HG03439 (cell line): ENCODE measurements around the gene KIAA0232.
"Not testable (repeated sequence)": the region's sequence is repeated elsewhere in the genome, so short reads cannot be mapped to it uniquely, and the experiment has no call there.

Source experiments
- ATAC-seq: cut with Tn5 transposase; IDR thresholded peaks from one replicate; pipeline ENCODE4 v1.9.1; 2021; ENCODE audit warnings: mild to moderate bottlenecking, moderate library complexity; ENCODE audit not compliant: unreplicated experiment

The KIAA0232 gene

GRCh38 chr4:6894528-6895498 is 112.3 kb downstream of the KIAA0232 start:
- ATAC-seq = no peak

GRCh38 chr4:6896035-6896434 is 113.5 kb downstream of the KIAA0232 start:
- no peak for ATAC-seq

- ATAC-seq = no peak
These were observed 116.2 kb downstream of the KIAA0232 start for GRCh38 chr4:6898763-6899162.

DNA sequence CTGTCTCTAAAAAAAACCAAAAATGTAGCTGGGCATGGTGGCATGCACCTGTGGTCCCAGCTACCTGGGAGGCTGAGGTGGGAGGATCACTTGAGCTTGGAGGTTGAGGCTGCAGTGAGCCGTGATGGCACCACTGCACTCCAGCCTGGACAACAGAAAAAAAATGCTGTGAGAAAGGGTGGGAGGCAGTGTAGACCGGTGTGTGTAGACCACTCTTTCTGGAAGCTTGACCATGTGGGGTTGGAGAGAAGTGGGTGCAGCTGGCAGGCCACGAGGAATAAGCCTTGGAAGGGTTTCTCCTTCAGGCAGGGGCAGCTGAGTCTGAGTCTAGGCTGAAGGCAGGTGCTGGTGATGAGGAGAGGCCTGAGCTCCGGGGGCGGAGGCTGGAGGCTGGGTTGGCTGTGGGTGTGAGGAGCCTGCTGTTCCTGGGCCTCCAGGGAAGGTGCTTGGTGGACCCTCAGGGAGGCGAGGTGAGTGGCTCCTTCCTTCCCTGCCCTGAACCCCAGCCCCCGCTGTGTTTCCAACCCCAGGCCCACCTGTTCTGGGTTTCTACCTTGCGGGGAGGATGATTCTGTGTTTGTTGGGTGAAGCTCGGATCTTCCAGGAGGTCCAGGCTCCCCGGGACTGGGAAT is 117.8 kb downstream of the KIAA0232 start:
- ATAC-seq = no peak

DNA sequence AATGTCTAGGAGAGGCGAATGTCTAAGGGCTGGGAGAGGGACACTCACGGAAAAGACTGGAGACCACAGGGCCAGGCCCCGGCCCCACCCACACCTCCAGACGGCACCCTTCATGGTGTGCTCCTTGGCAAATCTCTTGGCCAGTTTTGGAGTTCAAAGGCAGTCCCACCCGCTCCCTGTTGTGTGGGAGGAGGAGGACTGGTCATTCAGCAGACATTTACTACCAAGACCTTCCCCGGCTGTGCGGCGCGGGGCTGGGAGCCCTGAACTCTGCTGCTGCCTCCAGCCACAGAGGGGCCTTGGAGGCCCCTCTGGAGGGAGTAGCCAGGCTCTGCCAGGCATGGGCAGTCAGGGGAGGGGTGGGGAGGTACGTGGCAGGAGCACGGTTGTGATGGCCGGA is 118.4 kb downstream of the KIAA0232 start:
- ATAC-seq = no peak

- no peak for ATAC-seq
These were observed 119.3 kb downstream of the KIAA0232 start for GRCh38 chr4:6901669-6902317.

- ATAC-seq = no peak
These were observed 120.0 kb downstream of the KIAA0232 start for GRCh38 chr4:6902318-6903042.

DNA sequence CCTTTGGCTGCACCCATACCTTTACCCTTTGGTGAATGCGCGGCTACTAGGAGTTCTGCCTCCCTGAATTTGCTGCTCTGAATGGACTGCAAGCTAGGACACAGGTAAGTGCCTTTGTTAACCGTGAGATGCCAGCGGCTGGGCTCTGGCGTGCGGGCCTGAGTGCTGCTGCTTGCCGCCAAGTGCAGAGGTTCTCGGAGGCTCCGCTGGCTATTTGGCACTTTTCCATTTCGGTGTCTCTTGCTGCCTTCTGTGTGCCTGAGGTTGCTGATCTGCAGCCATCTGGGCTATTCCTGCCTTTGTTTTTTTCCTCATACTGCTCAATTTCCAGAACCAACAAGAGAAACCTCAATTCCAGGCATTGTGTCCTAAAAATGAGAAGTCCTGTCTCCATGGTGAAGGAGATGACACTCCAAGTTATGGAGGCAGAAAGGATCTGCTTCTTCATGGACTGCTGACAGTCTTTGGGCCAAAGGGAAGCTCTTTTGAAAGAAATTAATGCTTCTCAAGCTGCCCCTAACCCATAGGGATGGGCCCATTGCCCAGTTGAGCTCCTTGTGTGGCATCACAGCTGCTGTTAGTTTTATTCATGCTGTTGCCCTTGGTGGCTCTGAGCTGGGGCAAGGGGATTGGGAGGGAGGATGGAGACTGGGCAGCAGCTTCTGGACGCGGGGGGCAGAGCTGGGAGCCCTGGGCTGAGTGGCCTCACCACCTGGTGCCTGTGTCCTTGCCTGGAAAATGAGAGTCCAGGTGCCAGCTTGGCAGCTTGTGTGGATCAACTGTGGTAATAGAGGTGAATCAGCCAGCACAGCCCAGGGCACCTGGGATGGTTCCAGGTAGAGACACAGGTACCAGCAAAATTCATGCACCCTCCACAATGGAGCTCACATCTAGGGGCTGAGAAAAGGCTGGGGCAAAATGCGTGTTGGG is 123.3 kb downstream of the KIAA0232 start:
- no peak for ATAC-seq

GRCh38 chr4:6906486-6906885 is 124.0 kb downstream of the KIAA0232 start:
- not testable (repeated sequence) for ATAC-seq

DNA sequence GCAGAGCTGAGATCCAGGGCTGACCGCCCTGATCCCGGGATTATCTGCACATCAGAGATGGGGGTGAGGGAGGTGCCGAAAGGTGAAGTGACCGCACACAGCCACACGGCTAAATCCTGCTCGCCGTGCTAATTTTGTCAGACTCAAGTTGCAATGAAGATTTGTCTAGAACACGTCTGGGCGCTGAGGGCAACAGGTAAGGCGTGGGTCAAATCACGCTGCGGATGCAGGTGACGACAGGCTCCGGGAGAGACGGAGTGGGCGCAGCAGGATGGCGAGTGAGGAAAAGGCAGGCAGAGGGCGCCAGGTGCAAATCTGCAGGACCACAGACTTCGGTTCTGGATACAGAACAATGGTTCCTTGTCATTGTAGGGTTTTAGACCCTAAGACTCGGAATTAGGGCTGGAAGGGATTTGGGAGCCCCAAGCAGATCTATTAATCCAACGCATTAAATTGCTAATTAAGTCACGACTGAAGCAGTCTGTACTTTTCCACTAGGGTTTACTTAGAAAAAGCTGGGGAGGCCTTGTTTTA is 125.2 kb downstream of the KIAA0232 start:
- ATAC-seq = no peak

DNA sequence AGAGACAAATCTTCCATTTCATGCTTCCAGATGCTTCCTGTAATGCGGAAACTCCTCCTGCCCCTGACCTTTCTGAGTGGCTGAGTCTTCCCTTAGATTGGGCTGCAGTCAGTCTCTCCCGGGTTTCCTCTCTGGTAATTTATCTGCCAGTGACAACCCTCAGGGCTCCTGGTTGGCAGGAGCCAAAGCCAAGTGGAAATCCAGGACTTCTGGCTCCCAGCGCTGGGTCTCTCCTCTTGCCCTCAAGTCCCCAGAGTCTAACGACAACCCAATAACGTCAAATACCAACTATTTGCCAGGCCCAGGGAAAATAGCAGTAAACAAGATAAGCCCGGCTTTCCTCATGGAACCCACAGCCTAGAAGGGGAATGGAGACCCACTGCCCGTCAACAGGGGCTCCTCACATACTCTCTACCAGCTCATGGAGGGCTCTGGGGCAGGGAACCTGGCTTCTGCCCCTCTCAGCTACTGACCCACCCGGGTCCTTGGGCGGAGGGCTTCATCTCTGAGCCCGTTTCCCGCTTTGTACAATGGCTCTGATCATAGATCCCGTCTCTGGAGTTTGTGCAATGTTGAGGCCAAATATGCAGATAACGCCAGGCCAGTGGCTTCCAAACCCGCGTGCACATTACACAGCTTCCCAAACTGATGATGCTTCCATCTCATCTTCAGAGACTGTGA is 126.0 kb downstream of the KIAA0232 start:
- no peak for ATAC-seq

GRCh38 chr4:6909113-6909969 is 126.8 kb downstream of the KIAA0232 start, which contains the start of gene TBC1D14:
Gene TBC1D14 (plus strand): TSS chr4:6909826. CDS start chr4:6923390, 13,564 bp downstream.
- ATAC-seq = peak; percentile 91

GRCh38 chr4:6909970-6910339 is 127.4 kb downstream of the KIAA0232 start:
- peak; percentile 37 for ATAC-seq

DNA sequence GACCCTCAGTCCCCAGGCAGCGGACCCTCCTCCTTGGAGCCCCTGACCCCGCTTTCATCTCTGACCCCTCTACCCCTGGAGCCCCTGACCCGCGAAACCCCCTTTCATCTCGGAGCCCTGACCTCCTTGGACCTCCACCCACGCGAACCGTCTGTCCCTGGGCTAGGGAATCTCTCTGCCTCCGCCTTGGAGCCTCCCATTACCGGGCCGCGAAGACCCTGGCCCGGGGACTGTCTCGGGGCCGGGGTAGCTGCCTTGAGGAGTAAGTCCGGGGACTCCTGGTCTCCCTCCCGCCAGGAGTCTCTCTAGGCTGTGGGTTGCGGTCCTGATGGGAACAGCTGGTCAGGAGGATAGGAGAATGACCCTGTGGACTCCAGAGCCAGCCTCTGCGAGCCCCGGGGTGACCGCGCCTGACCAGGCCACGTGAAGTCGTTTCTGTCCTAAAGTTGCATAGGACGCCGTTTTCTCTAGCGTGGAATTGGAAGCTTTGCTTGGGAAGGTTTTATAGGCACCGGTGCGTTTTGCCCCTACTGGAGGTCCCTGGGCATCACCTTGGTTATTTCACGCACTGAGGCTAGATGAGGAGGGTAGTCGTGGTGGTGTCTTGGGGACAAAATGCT is 127.9 kb downstream of the KIAA0232 start:
- no peak for ATAC-seq

DNA sequence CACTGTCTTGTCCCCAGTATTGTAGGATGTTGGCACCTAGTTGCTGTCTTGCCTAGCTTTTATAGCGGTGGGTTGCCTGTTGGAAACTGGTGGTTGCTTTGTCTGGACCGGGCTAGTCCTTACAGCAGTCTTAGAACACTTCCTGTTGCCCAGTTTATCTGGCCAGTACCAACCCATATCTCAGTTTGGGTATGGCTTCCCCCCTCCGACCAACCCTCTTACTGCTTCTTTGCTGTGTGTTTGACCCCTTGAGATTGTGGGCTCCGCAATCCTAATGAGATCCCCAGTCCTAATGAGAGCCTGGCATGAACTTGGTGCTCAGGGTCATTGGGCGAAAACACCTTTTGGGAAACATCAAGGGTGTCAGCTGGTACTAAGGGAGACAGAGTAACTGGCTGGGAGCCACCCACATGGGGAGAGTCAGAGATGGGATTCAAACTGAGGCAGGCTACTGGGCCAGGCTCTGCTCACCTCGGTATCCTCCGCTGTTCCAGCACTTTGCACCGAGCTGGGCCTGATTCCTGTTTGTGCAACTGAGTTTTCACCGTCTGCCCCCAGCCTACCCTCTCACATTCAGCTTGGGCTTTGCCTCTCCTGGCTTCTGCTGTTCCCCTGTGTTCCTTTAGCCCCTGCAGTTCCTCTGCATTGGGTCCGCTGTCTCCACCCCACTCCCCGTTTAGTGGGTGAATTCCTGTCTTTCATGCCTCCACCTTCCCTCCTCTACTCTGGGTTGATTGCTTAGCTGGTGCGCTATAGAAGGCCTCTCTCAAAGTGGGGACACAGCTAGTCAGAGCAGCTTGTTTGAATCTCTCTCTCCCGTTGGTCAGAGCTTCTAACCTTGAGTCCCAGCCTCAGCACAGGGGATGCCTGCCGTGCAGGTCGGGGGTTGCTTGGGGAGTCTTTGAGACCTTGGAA is 128.7 kb downstream of the KIAA0232 start:
- ATAC-seq = no peak

GRCh38 chr4:6911917-6912316 is 129.4 kb downstream of the KIAA0232 start:
- ATAC-seq = not testable (repeated sequence)

GRCh38 chr4:6912441-6912840 is 129.9 kb downstream of the KIAA0232 start:
- no peak for ATAC-seq
